Neural cell (in vitro differentiated cells): ENCODE data around the gene REPS1. TPM values are rescaled to one million over a fixed set of nuclear protein-coding genes. Genes with fewer than 3 reads are reported as not detected.
"Not testable (repeated sequence)": the region's sequence is repeated elsewhere in the genome, so short reads cannot be mapped to it uniquely, and the experiment has no call there.

Experiments
- H2AFZ ChIP-seq: fragments of 200-600, 300-800 bp; sonication (generic), shearing (Covaris generic); 2 replicates; pipeline ENCODE4 v1.6.0; 2014; ENCODE audit warnings: low read depth, mild to moderate bottlenecking, antibody characterized with exemption, low read length, moderate library complexity
- H3F3A ChIP-seq: fragments of 200-600 bp; shearing (Covaris generic); 2 replicates; pipeline ENCODE4 v1.6.1; 2016; ENCODE audit warnings: mild to moderate bottlenecking, moderate library complexity, mixed read lengths, antibody characterized with exemption, low read length; ENCODE audit not compliant: insufficient read depth, poor library complexity, severe bottlenecking
- H3K27ac ChIP-seq: fragments of 200-600, 300-800 bp; sonication (generic), shearing (Covaris generic); 2 replicates; pipeline ENCODE4 v1.5.1; 2014; ENCODE audit warnings: mild to moderate bottlenecking, low read length, moderate library complexity
- H3K27me3 ChIP-seq: fragments of 300-800, 200-600 bp; sonication (generic), shearing (Covaris generic); 2 replicates; pipeline ENCODE4 v1.6.0; 2014; ENCODE audit warnings: mild to moderate bottlenecking, low read depth, low read length, moderate library complexity; ENCODE audit not compliant: insufficient read depth
- H3K36me3 ChIP-seq: fragments of 300-800, 200-600 bp; sonication (generic), shearing (Covaris generic); 2 replicates; pipeline ENCODE4 v1.5.1; 2014; ENCODE audit warnings: mild to moderate bottlenecking, antibody characterized with exemption, low read length, moderate library complexity; ENCODE audit not compliant: insufficient read depth
- H3K4me2 ChIP-seq: fragments of 300-800, 200-600 bp; sonication (generic), shearing (Covaris generic); 2 replicates; pipeline ENCODE4 v1.6.0; 2014; ENCODE audit warnings: mild to moderate bottlenecking, low read length
- H3K4me3 ChIP-seq: fragments of 300-800, 200-600 bp; sonication (generic), shearing (Covaris generic); 2 replicates; pipeline ENCODE4 v1.5.1; 2014; ENCODE audit warnings: mild to moderate bottlenecking, low read length, moderate library complexity
- H3K79me2 ChIP-seq: fragments of 200-600 bp; shearing (Covaris generic); replicated peaks from 2 replicates; pipeline ENCODE4 v1.6.0; 2014; ENCODE audit warnings: mild to moderate bottlenecking, low read length, moderate library complexity; ENCODE audit not compliant: insufficient read depth
- H3K9ac ChIP-seq: fragments of 300-800, 200-600 bp; sonication (generic), shearing (Covaris generic); 2 replicates; pipeline ENCODE4 v1.6.1; 2016; ENCODE audit warnings: mild to moderate bottlenecking, low read length, mixed read lengths
- H3K9me2 ChIP-seq: fragments of 200-600 bp; shearing (Covaris generic); 2 replicates; pipeline ENCODE4 v1.6.1; 2016; ENCODE audit warnings: mild to moderate bottlenecking, low read length, mixed read lengths; ENCODE audit not compliant: insufficient read depth
- H3K9me3 ChIP-seq: fragments of 200-600, 300-800 bp; sonication (generic), shearing (Covaris generic); 2 replicates; pipeline ENCODE4 v1.6.1; 2016; ENCODE audit warnings: mild to moderate bottlenecking, mixed run types, low read length, moderate library complexity, mixed read lengths
- H4K20me1 ChIP-seq: fragments of 200-600 bp; shearing (Covaris generic); 2 replicates; pipeline ENCODE4 v1.6.1; 2016; ENCODE audit warnings: mild to moderate bottlenecking, mixed run types; ENCODE audit not compliant: insufficient read depth
- EP300 ChIP-seq: fragments of 450-650 bp; conservative IDR thresholded peaks from 2 replicates; pipeline ENCODE4 v1.6.1; 2014; ENCODE audit warnings: antibody characterized with exemption, mild to moderate bottlenecking, moderate library complexity; ENCODE audit not compliant: poor library complexity, severe bottlenecking
- EZH2 ChIP-seq: fragments of 200-600, 300-800 bp; shearing (Covaris generic), sonication (generic); IDR thresholded peaks from 2 replicates; pipeline ENCODE4 v1.6.1; 2014; ENCODE audit warnings: antibody characterized with exemption, low read length, borderline replicate concordance, mild to moderate bottlenecking; ENCODE audit not compliant: insufficient read depth, poor library complexity, severe bottlenecking
- MXI1 ChIP-seq: fragments of 450-650 bp; conservative IDR thresholded peaks from 2 replicates; pipeline ENCODE4 v1.6.1; 2014; ENCODE audit warnings: antibody characterized with exemption, mild to moderate bottlenecking; ENCODE audit not compliant: poor library complexity, severe bottlenecking
- POLR2AphosphoS5 ChIP-seq: IDR thresholded peaks from 2 replicates; pipeline ENCODE4 v1.6.1; 2012
- SMC3 ChIP-seq: fragments of 450-650 bp; conservative IDR thresholded peaks from 2 replicates; pipeline ENCODE4 v1.6.1; 2014; ENCODE audit warnings: antibody characterized with exemption, mild to moderate bottlenecking, moderate library complexity; ENCODE audit not compliant: poor library complexity
- polyA plus RNA-seq: library from polyadenylated mRNA; depleted of rRNA; stranded (reverse); fragments of >200 nt; gene quantifications from 2 replicates; pipeline ENCODE4 v1.2.3, GENCODE V29; 2014
- TF ChIP-seq, protein P1 (sequence below): fragments of 450-650 bp; IDR thresholded peaks from 2 replicates; pipeline ENCODE4 v1.5.1; 2014; ENCODE audit warnings: antibody characterized with exemption, mild to moderate bottlenecking, moderate library complexity; ENCODE audit not compliant: poor library complexity, severe bottlenecking

REPS1 gene
- polyA plus RNA-seq, 1 donor from 2014 or later: 64.9 TPM

DNA sequence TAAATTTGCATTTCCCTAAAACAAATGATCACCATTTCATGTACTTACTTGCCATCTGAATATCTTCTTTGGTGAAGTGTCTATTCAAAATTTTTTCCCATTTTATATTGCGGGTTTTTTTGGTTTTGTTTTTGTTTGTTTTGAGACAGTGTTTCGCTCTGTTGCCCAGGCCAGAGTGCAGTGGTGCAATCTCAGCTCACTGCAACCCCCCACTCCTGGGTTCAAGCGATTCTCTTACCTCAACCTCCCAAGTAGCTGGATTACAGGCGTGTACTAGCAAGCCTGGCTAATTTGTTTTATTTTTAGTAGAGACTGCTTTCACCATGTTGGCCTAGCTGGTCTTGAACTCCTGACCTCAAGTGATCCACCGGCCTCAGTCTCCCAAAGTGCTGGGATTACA is 9.1 kb upstream of the REPS1 start:
- Histone ChIP-seq H3K27me3 (no peaks in the 10 kb centered on the region), H3K36me3 (no peaks in the 10 kb centered on the region), H3K27ac (no peak overlapping the region), H3K4me2 (no peak overlapping the region), H3K9ac (no peak overlapping the region), H3F3A (no peaks in the 10 kb centered on the region), H3K9me3 (no peaks in the 10 kb centered on the region), H3K4me3 (no peak overlapping the region), H3K79me2 (no peaks in the 10 kb centered on the region), H2AFZ (no peak overlapping the region), H4K20me1 (no peaks in the 10 kb centered on the region), H3K9me2 (no peaks in the 10 kb centered on the region)
- TF ChIP-seq MXI1 (no peak), SMC3 (no peak)

DNA sequence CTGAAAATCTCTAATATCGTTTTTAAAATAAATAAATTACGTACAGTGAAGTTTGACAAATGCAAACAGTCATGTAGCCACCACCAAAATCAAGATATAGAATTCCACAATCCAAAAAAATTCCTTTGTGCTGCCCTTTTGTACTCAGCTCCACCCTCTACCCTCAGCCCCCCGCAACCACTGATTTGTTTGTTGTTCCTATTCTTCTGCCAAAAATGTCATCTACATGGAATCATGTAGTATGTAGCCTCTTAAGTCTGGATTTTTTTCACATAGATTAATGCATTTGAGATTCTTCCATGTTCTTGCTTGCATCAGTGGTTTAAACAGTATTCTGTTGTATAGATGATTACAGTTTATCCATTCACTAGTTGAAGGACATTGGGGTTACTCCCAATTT is 8.5 kb upstream of the REPS1 start:
- TF ChIP-seq MXI1 (no peak), SMC3 (no peak), EP300 (no peak), POLR2AphosphoS5 (no peak), EZH2 (no peak)
- TF ChIP-seq, protein P1, sequence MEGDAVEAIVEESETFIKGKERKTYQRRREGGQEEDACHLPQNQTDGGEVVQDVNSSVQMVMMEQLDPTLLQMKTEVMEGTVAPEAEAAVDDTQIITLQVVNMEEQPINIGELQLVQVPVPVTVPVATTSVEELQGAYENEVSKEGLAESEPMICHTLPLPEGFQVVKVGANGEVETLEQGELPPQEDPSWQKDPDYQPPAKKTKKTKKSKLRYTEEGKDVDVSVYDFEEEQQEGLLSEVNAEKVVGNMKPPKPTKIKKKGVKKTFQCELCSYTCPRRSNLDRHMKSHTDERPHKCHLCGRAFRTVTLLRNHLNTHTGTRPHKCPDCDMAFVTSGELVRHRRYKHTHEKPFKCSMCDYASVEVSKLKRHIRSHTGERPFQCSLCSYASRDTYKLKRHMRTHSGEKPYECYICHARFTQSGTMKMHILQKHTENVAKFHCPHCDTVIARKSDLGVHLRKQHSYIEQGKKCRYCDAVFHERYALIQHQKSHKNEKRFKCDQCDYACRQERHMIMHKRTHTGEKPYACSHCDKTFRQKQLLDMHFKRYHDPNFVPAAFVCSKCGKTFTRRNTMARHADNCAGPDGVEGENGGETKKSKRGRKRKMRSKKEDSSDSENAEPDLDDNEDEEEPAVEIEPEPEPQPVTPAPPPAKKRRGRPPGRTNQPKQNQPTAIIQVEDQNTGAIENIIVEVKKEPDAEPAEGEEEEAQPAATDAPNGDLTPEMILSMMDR: no peak

DNA sequence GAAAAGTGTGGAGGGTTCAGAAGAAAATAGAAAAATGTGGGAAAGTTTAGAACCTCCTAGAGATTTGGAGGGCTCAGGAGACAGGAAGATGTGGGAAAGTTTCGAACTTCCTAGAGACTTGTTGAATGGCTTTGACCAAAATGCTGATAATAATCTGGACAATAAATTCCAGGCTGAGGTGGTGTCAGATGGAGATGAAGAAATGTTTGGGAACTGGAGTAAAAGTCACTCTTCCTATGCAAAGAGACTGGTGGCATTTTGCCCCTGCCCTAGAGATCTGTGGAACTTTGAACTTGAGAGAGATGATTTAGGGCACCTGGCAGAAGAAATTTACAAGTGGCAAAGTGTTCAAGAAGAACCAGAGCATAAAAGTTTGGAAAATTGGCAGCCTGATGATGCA is 5.4 kb upstream of the REPS1 start:
- not testable (repeated sequence) for H3K36me3 ChIP-seq, H3K27ac ChIP-seq, H3K4me2 ChIP-seq, H3K9me2 ChIP-seq, H3K4me3 ChIP-seq, H2AFZ ChIP-seq, H3K79me2 ChIP-seq, H3K9ac ChIP-seq, H3F3A ChIP-seq, H4K20me1 ChIP-seq, H3K27me3 ChIP-seq, H3K9me3 ChIP-seq

More for the DNA sequence above, 8.5 kb upstream of the REPS1 start:
- no peaks in the 10 kb centered on the region for H4K20me1 ChIP-seq
- no peaks in the 10 kb centered on the region for H3K27me3 ChIP-seq
- H3F3A ChIP-seq: no peaks in the 10 kb centered on the region
- H3K9ac ChIP-seq: no peak overlapping the region
- H3K79me2 ChIP-seq: no peaks in the 10 kb centered on the region
- no peak overlapping the region for H3K27ac ChIP-seq
- H2AFZ ChIP-seq: no peak overlapping the region
- H3K9me2 ChIP-seq: no peaks in the 10 kb centered on the region
- no peaks in the 10 kb centered on the region for H3K9me3 ChIP-seq
- no peaks in the 10 kb centered on the region for H3K36me3 ChIP-seq
- H3K4me3 ChIP-seq: no peak overlapping the region
- H3K4me2 ChIP-seq: no peak overlapping the region

DNA sequence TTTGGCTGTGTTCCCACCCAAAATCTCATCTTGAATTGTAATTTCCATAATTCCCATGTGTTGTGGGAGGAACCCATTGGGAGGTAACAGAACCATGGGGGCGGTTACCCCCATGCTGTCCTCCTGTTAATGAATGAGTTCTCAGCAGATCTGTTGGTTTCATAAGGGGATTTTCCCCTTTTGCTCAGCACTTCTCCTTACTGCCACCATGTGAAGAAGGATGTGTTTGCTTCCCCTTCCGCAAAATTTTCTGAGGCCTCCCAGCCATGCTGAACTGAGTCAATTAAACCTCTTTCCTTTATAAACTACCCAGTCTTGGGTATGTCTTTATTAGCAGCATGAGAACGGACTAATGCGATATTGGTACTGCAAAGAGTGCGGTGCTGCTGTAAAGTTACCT is 4.9 kb upstream of the REPS1 start:
- not testable (repeated sequence) for H3K4me2 ChIP-seq, H3F3A ChIP-seq

More for the DNA sequence above, 4.9 kb upstream of the REPS1 start:
- H3K4me3 ChIP-seq, H3K79me2 ChIP-seq, H3K9me3 ChIP-seq, H3K9ac ChIP-seq, H3K9me2 ChIP-seq, H2AFZ ChIP-seq, H3K27ac ChIP-seq, H3K36me3 ChIP-seq, H3K27me3 ChIP-seq, H4K20me1 ChIP-seq: not testable (repeated sequence)
